Esophagus squamous epithelium (tissue), 4 donors: ENCODE data around the gene DOCK2.

Experiments
- POLR2A ChIP-seq, 4 donors: fragments of 450-650 bp; IDR thresholded peaks; one replicate each; pipeline ENCODE4 v1.6.1; 2017; ENCODE audit warnings: antibody characterized with exemption in 4 of 4, mild to moderate bottlenecking in 4 of 4, moderate library complexity in 3 of 4
- TF ChIP-seq, protein P1 (sequence below), 6 experiments: fragments of 450-650 bp in 4 of 6; fragments of 200-600 bp in 2 of 6; sonication (generic) in 2 of 6; IDR thresholded peaks; one replicate each; pipeline ENCODE4 v1.5.1; 2016 to 2019; ENCODE audit warnings: antibody characterized with exemption in 6 of 6, mild to moderate bottlenecking in 4 of 6, moderate library complexity in 4 of 6

DNA sequence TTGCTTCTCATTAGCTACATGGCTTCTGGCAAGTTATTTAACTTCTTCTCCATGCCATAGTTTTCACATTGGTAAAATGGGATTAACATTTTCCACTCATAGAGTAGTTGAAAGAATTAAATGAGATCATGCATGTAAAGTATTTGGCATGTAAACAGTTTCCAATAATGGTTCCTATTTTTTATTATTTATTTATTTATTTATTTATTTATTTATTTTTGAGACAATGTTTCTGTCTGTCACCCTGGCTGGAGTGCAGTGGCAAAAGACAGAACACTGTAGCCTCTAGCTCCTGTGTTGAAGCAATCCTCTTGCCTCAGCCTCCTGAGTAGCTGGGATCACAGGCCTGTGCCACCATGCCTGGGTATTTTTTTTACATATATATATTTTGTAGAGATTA, 117.7 kb downstream of the DOCK2 start:
- TF ChIP-seq, protein P1, sequence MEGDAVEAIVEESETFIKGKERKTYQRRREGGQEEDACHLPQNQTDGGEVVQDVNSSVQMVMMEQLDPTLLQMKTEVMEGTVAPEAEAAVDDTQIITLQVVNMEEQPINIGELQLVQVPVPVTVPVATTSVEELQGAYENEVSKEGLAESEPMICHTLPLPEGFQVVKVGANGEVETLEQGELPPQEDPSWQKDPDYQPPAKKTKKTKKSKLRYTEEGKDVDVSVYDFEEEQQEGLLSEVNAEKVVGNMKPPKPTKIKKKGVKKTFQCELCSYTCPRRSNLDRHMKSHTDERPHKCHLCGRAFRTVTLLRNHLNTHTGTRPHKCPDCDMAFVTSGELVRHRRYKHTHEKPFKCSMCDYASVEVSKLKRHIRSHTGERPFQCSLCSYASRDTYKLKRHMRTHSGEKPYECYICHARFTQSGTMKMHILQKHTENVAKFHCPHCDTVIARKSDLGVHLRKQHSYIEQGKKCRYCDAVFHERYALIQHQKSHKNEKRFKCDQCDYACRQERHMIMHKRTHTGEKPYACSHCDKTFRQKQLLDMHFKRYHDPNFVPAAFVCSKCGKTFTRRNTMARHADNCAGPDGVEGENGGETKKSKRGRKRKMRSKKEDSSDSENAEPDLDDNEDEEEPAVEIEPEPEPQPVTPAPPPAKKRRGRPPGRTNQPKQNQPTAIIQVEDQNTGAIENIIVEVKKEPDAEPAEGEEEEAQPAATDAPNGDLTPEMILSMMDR (IDR thresholded peaks at IDR 0.05) = no peak
- no peak for TF ChIP-seq POLR2A (IDR thresholded peaks at IDR 0.05)
